Left ventricle myocardium inferior (tissue), 1 donor: ENCODE results near the gene WDR27. TPM values are rescaled to one million over a fixed set of nuclear protein-coding genes. Genes with fewer than 3 reads are reported as not detected.
"Not testable (repeated sequence)": the region's sequence is repeated elsewhere in the genome, so short reads cannot be mapped to it uniquely, and the experiment has no call there.

ENCODE experiments used
- DNase-seq: peaks from one replicate; pipeline ENCODE4 v3.0.0-alpha.2; 2020
- H3K27ac ChIP-seq: fragments of 200-600 bp; replicated peaks from 2 replicates; pipeline ENCODE4 v1.8.0; 2021
- H3K27me3 ChIP-seq: fragments of 200-600 bp; 2 replicates; pipeline ENCODE4 v1.8.0; 2021; ENCODE audit warnings: low read depth
- H3K36me3 ChIP-seq: fragments of 200-600 bp; 2 replicates; pipeline ENCODE4 v1.8.0; 2021
- H3K4me1 ChIP-seq: fragments of 200-600 bp; 2 replicates; pipeline ENCODE4 v1.8.0; 2021
- H3K4me3 ChIP-seq: fragments of 200-600 bp; 2 replicates; pipeline ENCODE4 v1.8.0; 2021; ENCODE audit warnings: mild to moderate bottlenecking, moderate library complexity
- H3K9me3 ChIP-seq: fragments of 200-600 bp; replicated peaks from 2 replicates; pipeline ENCODE4 v1.8.0; 2021
- CTCF ChIP-seq: fragments of 200-600 bp; IDR thresholded peaks from 2 replicates; pipeline ENCODE4 v1.8.0; 2021; ENCODE audit warnings: antibody characterized with exemption, mild to moderate bottlenecking, borderline replicate concordance
- intact Hi-C: fragments of 100-400 bp; cut with micrococcal nuclease; formaldehyde crosslinking; loops from one replicate; pipeline ENCODE4 v1.11.0; 2022
- total RNA-seq: library from RNA; stranded (reverse); fragmentation: NEBNext Ultra II Directional; extraction: Animal tissue kit (Norgen Biotek cat#: 25700); gene quantifications from one replicate; pipeline ENCODE4 v1.2.1, GENCODE V29; 2021
- donor health status: DM: no; HTN: yes; CAD: no; lungs with severe emphysema.

WDR27 gene
- total RNA-seq, 1 donor from 2014 or later = 9.1 TPM

DNA sequence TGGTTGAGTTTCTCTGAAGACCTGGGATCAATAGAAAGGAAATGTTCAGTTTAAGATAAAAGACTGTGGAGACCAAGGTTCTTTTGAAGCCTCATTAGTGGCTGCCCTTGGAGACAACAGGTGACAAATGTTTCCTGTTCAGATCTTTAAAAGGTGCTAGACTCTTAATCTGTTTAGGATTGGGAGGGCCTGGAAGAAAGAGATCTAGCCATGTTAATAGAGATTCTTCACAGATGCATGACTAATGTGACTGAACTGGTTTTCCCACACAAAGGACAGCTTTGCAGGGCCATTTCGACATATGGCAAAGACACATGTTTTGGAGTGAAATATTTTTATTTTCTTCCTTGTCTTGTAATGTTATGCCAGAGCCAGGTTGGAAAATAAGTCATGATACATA is 82.2 kb downstream of the WDR27 start:
- no peak for TF ChIP-seq CTCF
- DNase-seq = no peak
- Histone ChIP-seq H3K27ac (no peak overlapping the region), H3K27me3 (no peaks in the 10 kb centered on the region), H3K9me3 (peaks cover 8% of the 10 kb centered on the region), H3K4me1 (no peaks in the 10 kb centered on the region), H3K36me3 (peaks cover 3% of the 10 kb centered on the region), H3K4me3 (no peak overlapping the region)
- intact Hi-C loops = no loop called here

DNA sequence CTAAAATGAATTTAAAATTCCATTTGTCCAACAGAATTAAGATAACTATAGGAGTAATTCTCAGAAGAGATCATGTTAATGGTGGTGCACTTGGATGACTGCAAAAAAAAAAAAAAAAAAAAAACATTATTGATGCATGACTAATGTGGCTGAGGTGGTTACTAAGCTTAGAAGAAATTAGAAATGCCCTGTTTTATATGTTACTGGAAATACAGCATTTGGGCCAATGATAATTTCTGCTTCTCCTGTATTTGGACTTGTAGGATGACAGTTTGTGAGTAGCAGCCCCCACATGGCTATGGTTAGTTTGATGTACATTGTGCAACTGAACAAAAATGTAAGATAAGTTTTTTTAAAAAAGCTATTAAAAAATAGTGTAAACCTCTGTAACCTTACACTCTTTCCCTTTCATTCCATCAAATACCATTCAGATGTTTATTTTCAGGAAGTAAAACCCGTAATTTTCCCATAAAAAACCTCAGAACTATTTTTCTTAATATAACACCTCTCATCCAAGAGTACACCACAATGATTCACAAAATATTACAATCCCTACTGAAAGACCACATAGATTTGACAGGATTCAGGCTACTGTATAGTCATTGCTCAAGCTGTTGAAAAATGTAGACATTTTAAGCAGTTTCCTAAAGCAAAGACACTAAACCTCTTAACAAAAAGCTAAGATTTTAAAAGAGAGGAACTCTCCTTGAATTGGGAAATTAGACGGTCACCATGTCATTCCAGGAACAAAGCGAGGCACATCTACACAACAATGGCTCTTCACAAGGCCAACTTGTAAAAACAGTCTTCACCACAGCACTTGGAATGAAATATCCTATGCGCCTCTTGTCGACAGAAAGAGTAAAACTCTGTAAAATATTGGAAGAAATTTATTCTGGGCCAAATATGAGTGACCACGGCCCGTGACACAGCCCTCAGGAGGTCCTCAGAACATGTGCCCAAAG is 83.0 kb downstream of the WDR27 start:
- no peak for DNase-seq
- H3K4me1 ChIP-seq = no peaks in the 10 kb centered on the region
- no peak overlapping the region for H3K4me3 ChIP-seq
- TF ChIP-seq CTCF = no peak
- H3K9me3 ChIP-seq = peaks cover 8% of the 10 kb centered on the region
- H3K27me3 ChIP-seq = no peaks in the 10 kb centered on the region
- intact Hi-C loops = no loop called here
- no peak overlapping the region for H3K27ac ChIP-seq
- no peaks in the 10 kb centered on the region for H3K36me3 ChIP-seq

GRCh38 chr6:169617562-169617961 is 84.3 kb downstream of the WDR27 start:
- no peaks in the 10 kb centered on the region for H3K36me3 ChIP-seq
- H3K4me3 ChIP-seq = no peak overlapping the region
- DNase-seq = no peak
- intact Hi-C loops = no loop called here
- H3K27me3 ChIP-seq = no peaks in the 10 kb centered on the region
- TF ChIP-seq CTCF = no peak
- no peak overlapping the region for H3K27ac ChIP-seq
- H3K9me3 ChIP-seq = peaks cover 8% of the 10 kb centered on the region
- no peaks in the 10 kb centered on the region for H3K4me1 ChIP-seq

- H3K27me3 ChIP-seq, H3K4me3 ChIP-seq, intact Hi-C loops, DNase-seq, H3K27ac ChIP-seq, H3K36me3 ChIP-seq, H3K4me1 ChIP-seq: not testable (repeated sequence)
- H3K9me3 ChIP-seq = peaks cover 13% of the 10 kb centered on the region
These were observed 93.2 kb downstream of the WDR27 start for GRCh38 chr6:169608609-169609008.

- Histone ChIP-seq H3K27me3 (no peaks in the 10 kb centered on the region), H3K36me3 (peaks cover 20% of the 10 kb centered on the region), H3K27ac (no peak overlapping the region), H3K4me1 (no peaks in the 10 kb centered on the region), H3K4me3 (no peak overlapping the region), H3K9me3 (peaks cover 13% of the 10 kb centered on the region)
- no peak for TF ChIP-seq CTCF
- intact Hi-C loops = no loop called here
- no peak for DNase-seq
These were observed 97.8 kb downstream of the WDR27 start for GRCh38 chr6:169604076-169604475.

GRCh38 chr6:169601129-169601528 is 100.7 kb downstream of the WDR27 start:
- Histone ChIP-seq H3K9me3 (peaks cover 12% of the 10 kb centered on the region), H3K36me3 (peaks cover 20% of the 10 kb centered on the region)
- H3K4me3 ChIP-seq, intact Hi-C loops, H3K4me1 ChIP-seq, DNase-seq, H3K27ac ChIP-seq, H3K27me3 ChIP-seq: not testable (repeated sequence)
